HepG2 (cell line): ENCODE measurements around the gene UBAP1. TPM values are rescaled to one million over a fixed set of nuclear protein-coding genes. Genes with fewer than 3 reads are reported as not detected.
"Not testable (repeated sequence)": the region's sequence is repeated elsewhere in the genome, so short reads cannot be mapped to it uniquely, and the experiment has no call there.

Experiments used
- ATAC-seq: fragments of 200-7000 bp; cut with Tn5 transposase; 3 replicates; pipeline ENCODE4 v1.9.1; 2020; ENCODE audit warnings: mild to moderate bottlenecking, moderate library complexity
- BruUV-seq: library from RNA; stranded (reverse); fragments of 400-500 nt; replicated peaks from 2 replicates; lab custom pipeline; 2021; lab: Mats Ljungman, UMichigan
- CTCF ChIA-PET: fragments of 300-600 bp; formaldehyde crosslinking; extraction: SDS; loops from one replicate; lab custom pipeline; 2021; ENCODE audit warnings: low total read pairs, inconsistent platforms, low intra/inter-chr PET ratio; lab: Yijun Ruan, JAX
- POLR2A ChIA-PET: fragments of 350-600 bp; sonication (Branson Sonifier 250); formaldehyde crosslinking; loops from one replicate; lab custom pipeline; 2020; ENCODE audit warnings: antibody characterized with exemption, inconsistent platforms; lab: Yijun Ruan, JAX
- DNase-seq: peaks from one replicate; pipeline ENCODE4 v3.0.0-alpha.2; 2015; ENCODE audit warnings: low spot score
- FAIRE-seq: peaks from 3 replicates; lab custom pipeline; 2011; peaks lifted over from hg19 to GRCh38; lab: Jason Lieb, UNC
- H2AFZ ChIP-seq: one replicate; pipeline ENCODE4 v1.6.1; 2011; ENCODE audit warnings: low read length, inconsistent platforms
- H3K27ac ChIP-seq: fragments of 300-600 bp; 3 replicates; pipeline ENCODE4 v1.8.0; 2011; ENCODE audit warnings: mixed run types, mild to moderate bottlenecking, mixed read lengths, low read length, inconsistent platforms; ENCODE audit not compliant: insufficient read depth; ENCODE audit errors: extremely low read length
- H3K27me3 ChIP-seq, 2 experiments: fragments of 200-600 bp in 1 of 2; 2 replicates in 1 of 2; 3 replicates in 1 of 2; pipeline versions ENCODE4 v1.6.0 to v1.8.0; 2011; ENCODE audit warnings: low read length in 2 of 2, mild to moderate bottlenecking in 2 of 2, moderate library complexity in 2 of 2, inconsistent platforms in 1 of 2; ENCODE audit not compliant: insufficient read depth in 2 of 2, control insufficient read depth in 1 of 2
- H3K36me3 ChIP-seq, 2 experiments: fragments of 200-600 bp in 1 of 2; replicated peaks in 1 of 2; 2 replicates in 1 of 2; 3 replicates in 1 of 2; pipeline versions ENCODE4 v1.5.1 to v1.8.0; 2011; ENCODE audit warnings: low read length in 2 of 2, inconsistent platforms in 1 of 2; ENCODE audit not compliant: insufficient read depth in 2 of 2, control insufficient read depth in 1 of 2
- H3K4me1 ChIP-seq: 2 replicates; pipeline ENCODE4 v1.5.1; 2012; ENCODE audit warnings: low read length, inconsistent platforms; ENCODE audit not compliant: insufficient read depth
- H3K4me2 ChIP-seq: 2 replicates; pipeline ENCODE4 v1.6.0; 2011; ENCODE audit warnings: low read depth, low read length, inconsistent platforms
- H3K4me3 ChIP-seq, 3 experiments: fragments of 200-600 bp in 1 of 3; sonication (generic), shearing (Covaris generic) in 1 of 3; replicated peaks in 1 of 3; 2 replicates each; pipeline ENCODE4 v1.5.1; 2011 to 2016; ENCODE audit warnings: low read length in 3 of 3, inconsistent platforms in 2 of 3, low read depth in 2 of 3, mild to moderate bottlenecking in 2 of 3, control low read depth in 1 of 3, mixed read lengths in 1 of 3; ENCODE audit not compliant: insufficient read depth in 1 of 3
- H3K79me2 ChIP-seq: one replicate; pipeline ENCODE4 v1.6.1; 2011; ENCODE audit warnings: low read length, inconsistent platforms; ENCODE audit not compliant: insufficient read depth
- H3K9ac ChIP-seq: 2 replicates; pipeline ENCODE4 v1.6.0; 2011; ENCODE audit warnings: mild to moderate bottlenecking, low read depth, low read length, inconsistent platforms; ENCODE audit not compliant: insufficient read depth
- H3K9me3 ChIP-seq: 2 replicates; pipeline ENCODE4 v1.5.1; 2012; ENCODE audit warnings: mild to moderate bottlenecking, low read length
- H4K20me1 ChIP-seq: 2 replicates; pipeline ENCODE4 v1.6.0; 2011; ENCODE audit warnings: inconsistent platforms, mild to moderate bottlenecking, low read length, moderate library complexity; ENCODE audit not compliant: insufficient read depth
- KDM6A ChIP-seq: IDR thresholded peaks from 2 replicates; pipeline ENCODE4 v1.6.1; 2016; ENCODE audit warnings: low read depth
- ZNF121 ChIP-seq: sonication (generic); formaldehyde crosslinking; IDR thresholded peaks from 2 replicates; pipeline ENCODE4 v1.5.0; 2020; ENCODE audit warnings: mild to moderate bottlenecking, missing genetic modification reagents
- ZNF44 ChIP-seq: sonication (generic); formaldehyde crosslinking; IDR thresholded peaks from 2 replicates; pipeline ENCODE4 v1.5.1; 2020; ENCODE audit warnings: mild to moderate bottlenecking, missing genetic modification reagents
- WGBS: methylation state at CpG from one replicate; pipeline ENCODE4 v1.1.6; 2017; ENCODE audit warnings: low lambda C conversion rate; 5-methylcytosine and 5-hydroxymethylcytosine counted together
- in situ Hi-C: cut with HindIII; loops from 2 replicates; pipeline ENCODE4 v1.10.0; 2017; ENCODE audit warnings: low pct_unique_long_range_greater_than_20kb; ENCODE audit not compliant: extremely low pct_ligation_motif_present
- intact Hi-C: fragments of 100-400 bp; cut with micrococcal nuclease; formaldehyde crosslinking; loops from one replicate; pipeline ENCODE4 v1.10.0; 2022; ENCODE audit not compliant: unreplicated experiment
- polyA plus RNA-seq, 8 experiments: library from polyadenylated mRNA; depleted of rRNA in 3 of 8; stranded (reverse) in 7 of 8; unstranded in 1 of 8; fragments of >200 nt; fragmentation: Illumina TruSeq in 4 of 8; extraction: Trizol in 4 of 8; gene quantifications; 2 replicates each; pipeline versions ENCODE4 v1.2.1 to v1.2.3, GENCODE V29; 2011 to 2016; ENCODE audit warnings: low read depth in 4 of 8, missing spikeins in 1 of 8, mixed read lengths in 1 of 8; ENCODE audit not compliant: insufficient read depth in 1 of 8
- total RNA-seq, 5 experiments: library from RNA; depleted of rRNA; stranded (reverse); fragments of >200 nt; fragmentation: Illumina TruSeq; extraction: Trizol; gene quantifications; 2 replicates each; pipeline ENCODE4 v1.2.3, GENCODE V29; 2016; ENCODE audit warnings: low read depth in 1 of 5
- TF ChIP-seq, protein P1 (sequence below): sonication (generic); formaldehyde crosslinking; IDR thresholded peaks from 2 replicates; pipeline ENCODE4 v1.5.0; 2020; ENCODE audit warnings: missing genetic modification reagents, mild to moderate bottlenecking, borderline replicate concordance

The UBAP1 gene
- total and polyA plus RNA-seq, 2 of the 13 experiments (the other 11 are each of a cell fraction or from before 2014, with no cell fraction given) = 19.5 to 40.5 TPM

GRCh38 chr9:34211395-34211794 lies 32.6 kb downstream of the UBAP1 start (continued):
- TF ChIP-seq ZNF44 (CRISPR knock-in tag) = no peak
- TF ChIP-seq, protein P1, sequence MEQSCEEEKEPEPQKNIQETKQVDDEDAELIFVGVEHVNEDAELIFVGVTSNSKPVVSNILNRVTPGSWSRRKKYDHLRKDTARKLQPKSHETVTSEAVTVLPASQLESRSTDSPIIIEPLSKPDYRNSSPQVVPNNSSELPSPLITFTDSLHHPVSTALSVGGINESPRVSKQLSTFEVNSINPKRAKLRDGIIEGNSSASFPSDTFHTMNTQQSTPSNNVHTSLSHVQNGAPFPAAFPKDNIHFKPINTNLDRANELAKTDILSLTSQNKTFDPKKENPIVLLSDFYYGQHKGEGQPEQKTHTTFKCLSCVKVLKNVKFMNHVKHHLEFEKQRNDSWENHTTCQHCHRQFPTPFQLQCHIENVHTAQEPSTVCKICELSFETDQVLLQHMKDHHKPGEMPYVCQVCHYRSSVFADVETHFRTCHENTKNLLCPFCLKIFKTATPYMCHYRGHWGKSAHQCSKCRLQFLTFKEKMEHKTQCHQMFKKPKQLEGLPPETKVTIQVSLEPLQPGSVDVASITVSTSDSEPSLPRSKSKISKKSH = no peak

DNA sequence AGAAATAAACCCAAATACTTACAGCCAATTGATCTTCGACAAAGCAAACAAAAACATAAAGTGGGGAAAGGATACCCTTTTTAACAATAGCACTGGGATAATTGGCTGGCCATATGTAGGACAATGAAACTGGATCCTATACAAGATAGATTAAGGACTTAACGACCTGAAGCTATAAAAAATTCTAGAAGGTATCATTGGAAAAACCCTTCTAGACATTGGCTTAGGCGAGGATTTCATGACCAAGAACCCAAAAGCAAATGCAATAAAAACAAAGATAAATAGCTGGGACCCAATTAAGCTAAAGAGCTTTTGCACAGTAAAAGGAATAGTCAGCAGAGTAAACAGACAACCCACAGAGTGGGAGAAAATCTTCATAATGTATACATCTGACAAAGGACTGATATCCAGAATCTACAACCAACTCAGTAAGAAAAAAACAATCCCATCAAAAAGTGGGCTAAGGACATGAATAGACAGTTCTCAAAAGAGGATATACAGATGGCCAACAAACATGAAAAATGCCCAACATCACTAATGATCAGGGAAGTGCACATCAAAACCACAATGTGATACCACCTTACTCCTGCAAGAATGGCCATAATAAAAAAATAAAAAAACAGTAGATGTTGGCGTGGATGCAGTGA lies 35.6 kb downstream of the UBAP1 start:
- H3K4me3 ChIP-seq, FAIRE-seq, H3K27me3 ChIP-seq, intact Hi-C loops, in situ Hi-C loops, CTCF ChIA-PET, H3K9me3 ChIP-seq, H3K9ac ChIP-seq, ATAC-seq, H3K36me3 ChIP-seq, POLR2A ChIA-PET, H3K4me1 ChIP-seq, H3K27ac ChIP-seq, H3K4me2 ChIP-seq, H4K20me1 ChIP-seq, H2AFZ ChIP-seq, DNase-seq: not testable (repeated sequence)
- WGBS = 97% methylated on average over 4 of the region's 4 CpGs
- TSS peak; percentile 23 for BruUV-seq
- H3K79me2 ChIP-seq = peaks cover 23% of the 10 kb centered on the region

DNA sequence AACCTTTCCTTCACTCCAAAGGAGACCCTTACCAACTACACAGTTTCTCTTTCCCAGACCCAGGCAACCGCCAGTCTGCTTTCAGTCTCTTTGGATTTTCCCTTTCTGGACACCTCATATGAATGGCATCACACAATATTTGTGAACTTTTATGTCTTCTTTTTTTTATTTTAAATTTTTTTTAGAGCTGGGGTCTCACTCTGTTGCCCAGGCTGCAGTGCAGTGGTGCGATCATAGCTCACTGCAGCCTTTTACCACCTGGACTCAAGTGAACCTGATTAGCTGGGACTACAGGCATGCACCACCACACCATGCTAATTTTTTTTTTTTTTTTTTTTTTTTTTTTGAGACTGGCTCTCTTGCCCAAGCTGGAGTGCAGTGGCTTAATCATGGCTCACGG lies 37.5 kb downstream of the UBAP1 start:
- Histone ChIP-seq H3K9me3 (no peaks in the 10 kb centered on the region), H3K27me3 (no peaks in the 10 kb centered on the region), H3K79me2 (peaks cover 10% of the 10 kb centered on the region), H3K9ac (no peak overlapping the region), H3K36me3 (no peaks in the 10 kb centered on the region), H4K20me1 (no peaks in the 10 kb centered on the region), H2AFZ (no peak overlapping the region), H3K4me3 (no peak overlapping the region), H3K4me1 (no peaks in the 10 kb centered on the region), H3K27ac (no peak overlapping the region), H3K4me2 (no peak overlapping the region)
- 0 out of 2 replicates have a peak, but pooled peaks have one; percentile 29 for TF ChIP-seq ZNF121
- no peak for TF ChIP-seq KDM6A (CRISPR knock-in tag)
- BruUV-seq = no TSS peak
- ATAC-seq = no peak
- CTCF ChIA-PET = no interaction called here
- FAIRE-seq = no peak
- intact Hi-C loops = no loop called here
- POLR2A ChIA-PET = no interaction called here
- in situ Hi-C loops = no loop called here
- DNase-seq = no peak
- 97% methylated on average over 3 of the region's 3 CpGs for WGBS

GRCh38 chr9:34217015-34217414 lies 38.2 kb downstream of the UBAP1 start:
- H3K27ac ChIP-seq, H2AFZ ChIP-seq, POLR2A ChIA-PET, H3K4me1 ChIP-seq, H3K9ac ChIP-seq, H3K4me2 ChIP-seq, FAIRE-seq, ATAC-seq, H3K4me3 ChIP-seq, H3K36me3 ChIP-seq, H3K9me3 ChIP-seq, CTCF ChIA-PET, H3K27me3 ChIP-seq, DNase-seq, BruUV-seq, in situ Hi-C loops, H4K20me1 ChIP-seq, intact Hi-C loops: not testable (repeated sequence)
- H3K79me2 ChIP-seq = peaks cover 10% of the 10 kb centered on the region
- WGBS = 99% methylated on average over 2 of the region's 2 CpGs
